GM10266 (cell line): ENCODE results near the gene HOXB1.
"Not testable (repeated sequence)": the region's sequence is repeated elsewhere in the genome, so short reads cannot be mapped to it uniquely, and the experiment has no call there.

Experiments
- DNase-seq: peaks from one replicate; pipeline ENCODE4 v3.0.0; 2012; ENCODE audit errors: extremely low spot score
- TF ChIP-seq, protein P1 (sequence below): IDR thresholded peaks from 2 replicates; pipeline ENCODE4 v1.5.1; 2012; ENCODE audit warnings: mild to moderate bottlenecking, low read depth; ENCODE audit not compliant: control insufficient read depth, insufficient read depth; ENCODE audit errors: missing control alignments

The HOXB1 gene

DNA sequence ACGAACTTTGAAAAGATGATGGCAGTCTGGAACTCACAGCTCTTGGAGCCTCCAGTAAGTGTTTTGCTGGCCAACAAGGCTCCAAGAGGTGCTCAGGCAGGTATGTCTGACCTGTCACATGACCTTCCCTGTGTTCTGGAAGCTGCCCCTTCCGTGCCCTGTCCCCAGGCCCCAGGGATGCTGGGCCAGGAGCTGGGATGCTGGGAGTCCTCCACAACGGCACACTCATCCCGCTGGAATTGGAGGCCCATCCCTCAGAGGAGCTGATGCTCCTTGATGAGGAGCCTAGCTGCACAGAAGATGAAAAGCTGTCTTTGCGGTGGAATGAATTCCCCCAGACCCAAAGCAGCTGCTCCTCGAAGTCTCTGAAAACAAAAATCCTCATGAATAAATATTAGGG is 47.8 kb downstream of the HOXB1 start:
- DNase-seq, result no peak
- TF ChIP-seq, protein P1, sequence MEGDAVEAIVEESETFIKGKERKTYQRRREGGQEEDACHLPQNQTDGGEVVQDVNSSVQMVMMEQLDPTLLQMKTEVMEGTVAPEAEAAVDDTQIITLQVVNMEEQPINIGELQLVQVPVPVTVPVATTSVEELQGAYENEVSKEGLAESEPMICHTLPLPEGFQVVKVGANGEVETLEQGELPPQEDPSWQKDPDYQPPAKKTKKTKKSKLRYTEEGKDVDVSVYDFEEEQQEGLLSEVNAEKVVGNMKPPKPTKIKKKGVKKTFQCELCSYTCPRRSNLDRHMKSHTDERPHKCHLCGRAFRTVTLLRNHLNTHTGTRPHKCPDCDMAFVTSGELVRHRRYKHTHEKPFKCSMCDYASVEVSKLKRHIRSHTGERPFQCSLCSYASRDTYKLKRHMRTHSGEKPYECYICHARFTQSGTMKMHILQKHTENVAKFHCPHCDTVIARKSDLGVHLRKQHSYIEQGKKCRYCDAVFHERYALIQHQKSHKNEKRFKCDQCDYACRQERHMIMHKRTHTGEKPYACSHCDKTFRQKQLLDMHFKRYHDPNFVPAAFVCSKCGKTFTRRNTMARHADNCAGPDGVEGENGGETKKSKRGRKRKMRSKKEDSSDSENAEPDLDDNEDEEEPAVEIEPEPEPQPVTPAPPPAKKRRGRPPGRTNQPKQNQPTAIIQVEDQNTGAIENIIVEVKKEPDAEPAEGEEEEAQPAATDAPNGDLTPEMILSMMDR, result no peak

DNA sequence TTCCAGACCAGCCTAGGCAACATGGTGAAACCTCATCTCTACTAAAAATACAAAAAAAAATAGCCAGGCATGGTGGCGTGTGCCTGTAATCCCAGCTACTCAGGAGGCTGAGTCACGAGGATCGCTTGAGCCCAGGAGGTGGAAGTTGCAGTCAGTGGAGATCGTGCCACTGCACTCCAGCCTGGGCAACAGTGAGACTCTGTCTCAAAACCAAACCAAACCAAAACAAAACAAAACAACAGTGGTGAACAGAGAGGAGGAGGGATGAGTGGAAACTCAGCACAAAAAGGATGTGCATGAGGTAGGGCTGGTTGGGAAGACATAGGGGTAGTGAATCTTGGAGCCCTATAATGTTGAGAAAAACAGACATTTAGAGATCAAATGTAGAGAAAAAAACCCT is 48.5 kb downstream of the HOXB1 start:
- not testable (repeated sequence) for DNase-seq

DNA sequence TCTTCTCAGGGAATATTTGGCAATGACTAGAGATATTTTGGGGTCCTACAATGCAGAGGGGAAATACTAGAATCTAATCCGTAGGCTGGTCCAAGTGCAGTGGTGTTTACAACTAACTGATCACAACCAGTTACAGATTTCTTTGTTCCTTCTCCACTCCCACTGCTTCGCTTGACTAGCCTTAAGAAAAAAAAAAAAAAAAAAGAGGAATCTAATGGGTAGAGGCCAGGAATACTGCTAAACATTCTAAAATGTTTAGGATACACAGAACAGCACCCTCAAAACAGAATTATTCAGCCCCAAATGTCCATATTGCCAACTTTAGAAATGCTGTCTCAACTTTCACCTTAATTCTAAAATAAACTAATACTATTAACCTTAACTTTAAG is 51.8 kb downstream of the HOXB1 start:
- no peak for DNase-seq
- TF ChIP-seq, protein P1, result no peak
